Measurements from ENCODE around the gene SERPINE3. TPM values are rescaled to one million over a fixed set of nuclear protein-coding genes. Genes with fewer than 3 reads are reported as not detected.

SERPINE3 gene
- total RNA-seq, 4 donors from 2014 or later = not detected

DNA sequence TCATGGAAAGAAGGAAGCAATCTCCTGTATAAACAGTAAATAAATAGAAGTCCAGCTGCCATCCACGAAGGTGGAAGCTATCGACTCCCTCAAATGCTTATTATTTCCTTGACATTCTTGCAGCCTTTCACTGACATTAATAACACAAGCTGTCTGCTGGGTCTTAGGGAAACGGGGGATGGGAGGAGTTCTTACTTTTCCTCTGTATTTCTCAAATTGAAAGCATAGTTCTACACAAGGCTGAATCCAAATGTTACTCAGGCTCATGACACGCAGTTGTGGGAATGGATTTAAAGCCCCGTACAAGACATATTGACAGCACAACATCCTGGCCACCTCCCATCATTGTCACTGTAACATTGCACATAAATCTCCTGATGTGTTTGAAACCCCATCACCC is 4.0 kb downstream of the SERPINE3 start:
- intact Hi-C loops (cut with DNase I; ENCODE audit: low total_unique reads) = no loop called here
- DNase-seq = no peak
- in situ Hi-C loops (cut with MboI; ENCODE audit: low pct_ligation_motif_present in 1 of 4, low pct_unique_long_range_greater_than_20kb in 1 of 4, low sequenced_read_pairs in 3 of 4) = no loop called here
- WGBS, 2 donors (ENCODE audit: low coverage in 1 of 2) = 56 to 64% methylated on average over 5 of the region's 5 CpGs
- H3K27ac ChIP-seq = no peak overlapping the region
- H3K4me3 ChIP-seq = no peak overlapping the region
- H3K27me3 ChIP-seq = no peaks in the 10 kb centered on the region
- H3K9me3 ChIP-seq = no peaks in the 10 kb centered on the region
- H3K36me3 ChIP-seq = no peaks in the 10 kb centered on the region
- TF ChIP-seq POLR2A (IDR thresholded peaks at IDR 0.05) = no peak
- TF ChIP-seq, protein P1, sequence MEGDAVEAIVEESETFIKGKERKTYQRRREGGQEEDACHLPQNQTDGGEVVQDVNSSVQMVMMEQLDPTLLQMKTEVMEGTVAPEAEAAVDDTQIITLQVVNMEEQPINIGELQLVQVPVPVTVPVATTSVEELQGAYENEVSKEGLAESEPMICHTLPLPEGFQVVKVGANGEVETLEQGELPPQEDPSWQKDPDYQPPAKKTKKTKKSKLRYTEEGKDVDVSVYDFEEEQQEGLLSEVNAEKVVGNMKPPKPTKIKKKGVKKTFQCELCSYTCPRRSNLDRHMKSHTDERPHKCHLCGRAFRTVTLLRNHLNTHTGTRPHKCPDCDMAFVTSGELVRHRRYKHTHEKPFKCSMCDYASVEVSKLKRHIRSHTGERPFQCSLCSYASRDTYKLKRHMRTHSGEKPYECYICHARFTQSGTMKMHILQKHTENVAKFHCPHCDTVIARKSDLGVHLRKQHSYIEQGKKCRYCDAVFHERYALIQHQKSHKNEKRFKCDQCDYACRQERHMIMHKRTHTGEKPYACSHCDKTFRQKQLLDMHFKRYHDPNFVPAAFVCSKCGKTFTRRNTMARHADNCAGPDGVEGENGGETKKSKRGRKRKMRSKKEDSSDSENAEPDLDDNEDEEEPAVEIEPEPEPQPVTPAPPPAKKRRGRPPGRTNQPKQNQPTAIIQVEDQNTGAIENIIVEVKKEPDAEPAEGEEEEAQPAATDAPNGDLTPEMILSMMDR (IDR thresholded peaks at IDR 0.05) = no peak
- no peaks in the 10 kb centered on the region for H3K4me1 ChIP-seq

GRCh38 chr13:51346397-51346796 is 6.9 kb downstream of the SERPINE3 start:
- no peak for DNase-seq
- TF ChIP-seq POLR2A (IDR thresholded peaks at IDR 0.05) (no peak), POLR2AphosphoS5 (IDR thresholded peaks at IDR 0.05) (no peak), EP300 (IDR thresholded peaks at IDR 0.05; ENCODE audit: low read depth) (no peak)
- TF ChIP-seq, protein P1 (IDR thresholded peaks at IDR 0.05) = no peak
- no peaks in the 10 kb centered on the region for H3K36me3 ChIP-seq

DNA sequence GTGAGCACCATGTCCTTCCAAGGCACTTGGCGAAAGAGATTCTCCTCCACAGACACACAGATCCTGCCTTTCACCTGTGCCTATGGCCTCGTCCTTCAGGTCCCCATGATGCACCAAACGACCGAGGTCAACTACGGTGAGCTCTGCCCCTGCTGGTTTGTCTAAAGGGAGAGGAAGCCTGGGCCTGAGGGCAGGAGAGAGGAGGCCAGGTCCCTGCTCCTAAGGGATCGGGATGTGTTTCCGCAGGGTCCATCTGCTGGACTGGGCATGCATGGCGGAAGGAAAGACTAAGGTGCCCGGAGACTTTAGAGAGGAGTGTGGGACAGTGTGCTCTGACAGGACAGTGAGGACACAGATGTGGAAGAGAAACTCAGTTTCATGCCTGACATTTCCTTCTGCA is 7.6 kb downstream of the SERPINE3 start:
- WGBS, 2 donors (ENCODE audit: low coverage in 1 of 2) = 86 to 87% methylated on average over 3 to 9 of the region's 9 CpGs

More at GRCh38 chr13:51346397-51346796, 6.9 kb downstream of the SERPINE3 start:
- intact Hi-C loops (cut with DNase I; ENCODE audit: low total_unique reads) = no loop called here
- Histone ChIP-seq H3K4me1 (no peaks in the 10 kb centered on the region), H3K4me3 (no peak overlapping the region), H3K27me3 (no peaks in the 10 kb centered on the region), H3K27ac (no peak overlapping the region), H3K9me3 (no peaks in the 10 kb centered on the region)
- in situ Hi-C loops (cut with MboI; ENCODE audit: low pct_ligation_motif_present in 1 of 4, low pct_unique_long_range_greater_than_20kb in 1 of 4, low sequenced_read_pairs in 3 of 4) = no loop called here
- WGBS, 2 donors (ENCODE audit: low coverage in 1 of 2) = 80 to 85% methylated on average over 1 to 2 of the region's 2 CpGs

GRCh38 chr13:51348069-51348967 is 8.8 kb downstream of the SERPINE3 start:
- H3K36me3 ChIP-seq = no peaks in the 10 kb centered on the region
- no peaks in the 10 kb centered on the region for H3K9me3 ChIP-seq
- intact Hi-C loops (cut with DNase I; ENCODE audit: low total_unique reads) = no loop called here
- H3K4me1 ChIP-seq = no peaks in the 10 kb centered on the region
- no peak overlapping the region for H3K4me3 ChIP-seq
- no peak overlapping the region for H3K27ac ChIP-seq
- 66 to 89% methylated on average over 4 to 9 of the region's 10 CpGs for WGBS, 2 donors (ENCODE audit: low coverage in 1 of 2)
- no peak for DNase-seq
- H3K27me3 ChIP-seq = no peaks in the 10 kb centered on the region
- TF ChIP-seq EP300 (IDR thresholded peaks at IDR 0.05; ENCODE audit: low read depth) = no peak
- TF ChIP-seq POLR2AphosphoS5 (IDR thresholded peaks at IDR 0.05) = no peak
- in situ Hi-C loops (cut with MboI; ENCODE audit: low pct_ligation_motif_present in 1 of 4, low pct_unique_long_range_greater_than_20kb in 1 of 4, low sequenced_read_pairs in 3 of 4) = no loop called here

More for the DNA sequence above, 7.6 kb downstream of the SERPINE3 start:
- in situ Hi-C loops (cut with MboI; ENCODE audit: low pct_ligation_motif_present in 1 of 4, low pct_unique_long_range_greater_than_20kb in 1 of 4, low sequenced_read_pairs in 3 of 4) (no loop called here), intact Hi-C loops (cut with DNase I; ENCODE audit: low total_unique reads) (no loop called here)
- no peak for DNase-seq
- TF ChIP-seq POLR2AphosphoS5 (IDR thresholded peaks at IDR 0.05) (no peak), POLR2A (IDR thresholded peaks at IDR 0.05) (no peak), EP300 (IDR thresholded peaks at IDR 0.05; ENCODE audit: low read depth) (no peak)
- TF ChIP-seq, protein P1 (IDR thresholded peaks at IDR 0.05) = no peak
- Histone ChIP-seq H3K9me3 (no peaks in the 10 kb centered on the region), H3K4me3 (no peak overlapping the region), H3K4me1 (no peaks in the 10 kb centered on the region), H3K27me3 (no peaks in the 10 kb centered on the region), H3K36me3 (no peaks in the 10 kb centered on the region), H3K27ac (no peak overlapping the region)

Measured in transverse colon (tissue), 4 donors.